Erythroblast (primary cell): ENCODE results near the gene NPHS1.

Source experiments
- GATA1 ChIP-seq: IDR thresholded peaks from 2 replicates; pipeline ENCODE4 v1.6.1; 2011; ENCODE audit warnings: low read depth, mild to moderate bottlenecking, control low read depth, low read length, moderate library complexity
- POLR2A ChIP-seq: IDR thresholded peaks from 2 replicates; pipeline ENCODE4 v1.6.1; 2011; ENCODE audit warnings: mild to moderate bottlenecking, low read length

DNA sequence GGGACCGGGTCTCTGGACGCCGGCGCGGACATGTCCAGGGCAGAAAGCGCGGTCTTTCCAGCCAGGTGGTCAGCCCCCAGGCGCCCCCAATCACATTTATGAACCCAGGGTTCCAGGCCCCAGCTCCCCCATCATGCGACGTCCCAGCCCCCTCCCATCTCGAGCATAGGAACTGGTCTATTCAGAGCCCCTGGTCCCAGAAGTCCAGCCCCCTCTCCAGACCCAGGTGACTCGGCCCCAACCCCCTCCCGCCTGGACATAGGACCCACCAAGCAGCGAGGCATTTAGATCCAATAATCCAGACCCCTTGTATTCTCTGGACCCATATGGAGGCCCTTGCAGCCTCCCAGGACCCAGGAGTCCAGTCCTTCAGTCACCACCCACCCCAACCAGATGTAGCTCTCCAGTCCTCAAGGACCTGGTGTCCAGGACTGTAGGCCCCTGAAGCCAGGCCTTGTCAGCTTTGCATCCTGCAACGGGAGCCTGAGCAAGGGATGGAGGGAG lies 16.6 kb upstream of the NPHS1 start:
- TF ChIP-seq POLR2A (no peak), GATA1 (no peak)
